Activated naive CD4-positive, alpha-beta T cell treated with anti-CD3 and anti-CD28 coated beads, Interleukin-2, amount 50 U/mL, for 24 hours (primary cell): ENCODE data around the gene UVSSA.
"Not testable (repeated sequence)": the region's sequence is repeated elsewhere in the genome, so short reads cannot be mapped to it uniquely, and the experiment has no call there.

Experiments used
- H3K27ac Mint-ChIP-seq: one replicate; pipeline ENCODE4 v1.8.0; 2021; ENCODE audit warnings: mild to moderate bottlenecking, mixed read lengths
- H3K27me3 Mint-ChIP-seq: one replicate; pipeline ENCODE4 v1.8.0; 2021; ENCODE audit warnings: mixed read lengths
- H3K36me3 Mint-ChIP-seq: one replicate; pipeline ENCODE4 v1.8.0; 2021; ENCODE audit warnings: mixed read lengths
- H3K4me1 Mint-ChIP-seq: one replicate; pipeline ENCODE4 v1.8.0; 2021; ENCODE audit warnings: mixed read lengths
- H3K4me3 Mint-ChIP-seq: one replicate; pipeline ENCODE4 v1.8.0; 2021; ENCODE audit warnings: mild to moderate bottlenecking, mixed read lengths
- H3K9me3 Mint-ChIP-seq: one replicate; pipeline ENCODE4 v1.8.0; 2021; ENCODE audit warnings: mixed read lengths

The UVSSA gene

DNA sequence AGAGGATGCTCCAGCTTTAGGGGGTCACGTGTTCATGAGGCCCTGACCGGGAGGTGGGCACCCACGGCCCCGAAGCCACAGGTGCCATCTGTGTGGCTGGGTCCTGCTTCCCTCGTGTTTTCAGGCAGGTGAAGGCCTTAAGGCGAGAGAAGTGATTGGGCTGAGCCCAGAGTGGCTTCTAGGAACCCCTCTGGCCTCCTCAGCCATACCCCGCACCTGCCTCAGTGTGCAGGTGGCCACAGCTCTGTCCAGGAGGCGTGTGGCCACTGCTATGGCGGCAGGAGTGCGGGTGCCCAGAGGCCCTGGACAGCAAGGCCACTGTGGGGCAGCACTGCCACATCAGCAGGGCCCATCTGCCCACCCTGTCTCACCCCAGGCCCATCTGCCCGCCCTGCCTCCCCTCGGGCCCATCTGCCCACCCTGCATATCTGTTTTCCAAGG is 34.2 kb downstream of the UVSSA start:
- Mint-ChIP-seq H3K36me3 (no peaks in the 10 kb centered on the region), H3K27me3 (no peaks in the 10 kb centered on the region), H3K4me1 (no peaks in the 10 kb centered on the region), H3K27ac (no peak overlapping the region), H3K9me3 (no peaks in the 10 kb centered on the region), H3K4me3 (no peak overlapping the region)

DNA sequence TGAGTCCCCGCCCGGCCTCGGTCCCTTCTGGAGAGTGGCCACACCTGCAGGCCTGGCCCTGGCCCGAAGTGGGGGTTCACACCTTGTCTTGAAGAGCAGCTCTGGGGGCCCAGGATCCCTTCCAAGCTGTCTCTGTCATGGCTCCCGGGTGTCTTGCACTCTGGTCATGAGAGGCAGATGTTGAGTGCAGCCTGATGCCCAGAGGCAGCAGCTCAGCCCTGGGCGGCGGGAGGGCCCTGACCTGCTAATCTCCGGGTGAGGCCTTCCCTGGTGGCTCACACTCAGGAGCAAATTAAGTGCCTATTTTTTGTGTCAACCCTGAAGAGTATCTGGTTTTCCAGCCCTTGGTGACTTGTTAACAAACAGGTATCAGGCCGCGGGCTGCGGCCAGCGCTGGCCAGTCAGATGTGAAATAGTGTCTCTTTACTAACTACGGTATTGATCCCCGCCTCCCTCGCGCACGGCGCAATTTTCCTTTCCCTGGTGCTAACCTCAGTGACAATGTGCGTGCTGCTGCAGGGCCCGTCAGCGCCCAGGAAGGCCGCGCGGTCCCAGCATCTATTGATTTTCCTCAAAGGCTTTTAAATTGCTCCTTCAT is 35.0 kb downstream of the UVSSA start:
- Mint-ChIP-seq H3K36me3 (peaks cover 4% of the 10 kb centered on the region), H3K27ac (no peak overlapping the region), H3K4me1 (no peaks in the 10 kb centered on the region), H3K4me3 (no peak overlapping the region), H3K27me3 (no peaks in the 10 kb centered on the region), H3K9me3 (no peaks in the 10 kb centered on the region)

DNA sequence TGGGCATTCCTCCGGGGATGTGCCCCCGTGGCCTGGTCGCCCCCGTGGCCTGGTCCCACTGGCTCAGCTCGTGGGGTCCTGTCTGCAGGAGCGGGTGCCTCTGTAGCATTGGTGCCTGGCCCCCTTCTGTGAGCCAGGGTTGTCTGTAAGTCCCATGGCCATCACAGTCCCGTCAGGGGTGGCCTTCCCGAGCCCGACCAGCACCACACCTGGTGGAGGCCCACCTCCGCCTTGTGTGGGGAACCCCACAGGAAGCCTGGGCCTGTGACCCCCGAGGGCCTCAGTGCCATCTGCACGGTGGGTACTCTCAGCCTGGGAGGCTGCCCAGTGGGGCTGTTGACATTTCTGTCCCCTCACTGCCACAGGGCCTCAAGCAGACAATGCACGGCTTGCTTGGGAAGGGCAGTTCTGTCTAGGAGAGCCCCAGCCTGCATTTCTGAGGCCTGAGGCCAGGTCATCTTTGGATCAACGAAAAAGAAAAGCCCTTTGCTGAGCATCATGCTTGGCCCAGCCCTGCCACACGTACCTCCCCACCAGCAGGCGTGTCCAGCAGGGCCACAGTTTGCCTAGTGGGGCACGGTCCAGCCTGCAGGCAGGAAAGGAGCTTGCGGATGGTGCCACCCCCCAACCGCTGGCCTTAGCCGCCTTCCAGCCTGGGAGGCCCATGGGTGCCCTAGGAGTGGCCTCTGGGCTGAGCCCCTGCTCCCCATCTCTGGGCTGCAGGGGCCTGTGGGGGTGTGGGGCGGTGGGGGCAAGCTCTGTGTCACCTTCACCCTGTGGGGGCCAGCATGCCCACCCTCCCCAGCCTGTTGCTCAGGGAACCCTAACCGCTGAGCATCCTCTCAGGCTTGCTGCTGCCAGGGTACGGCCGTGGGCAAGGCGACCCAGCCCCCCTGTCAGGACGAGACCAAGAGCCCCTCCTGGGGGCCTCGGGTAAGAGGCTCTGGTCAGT is 36.0 kb downstream of the UVSSA start:
- no peaks in the 10 kb centered on the region for H3K27me3 Mint-ChIP-seq
- H3K4me3 Mint-ChIP-seq: no peak overlapping the region
- no peaks in the 10 kb centered on the region for H3K9me3 Mint-ChIP-seq
- no peak overlapping the region for H3K27ac Mint-ChIP-seq
- no peaks in the 10 kb centered on the region for H3K4me1 Mint-ChIP-seq
- H3K36me3 Mint-ChIP-seq: peaks cover 9% of the 10 kb centered on the region

DNA sequence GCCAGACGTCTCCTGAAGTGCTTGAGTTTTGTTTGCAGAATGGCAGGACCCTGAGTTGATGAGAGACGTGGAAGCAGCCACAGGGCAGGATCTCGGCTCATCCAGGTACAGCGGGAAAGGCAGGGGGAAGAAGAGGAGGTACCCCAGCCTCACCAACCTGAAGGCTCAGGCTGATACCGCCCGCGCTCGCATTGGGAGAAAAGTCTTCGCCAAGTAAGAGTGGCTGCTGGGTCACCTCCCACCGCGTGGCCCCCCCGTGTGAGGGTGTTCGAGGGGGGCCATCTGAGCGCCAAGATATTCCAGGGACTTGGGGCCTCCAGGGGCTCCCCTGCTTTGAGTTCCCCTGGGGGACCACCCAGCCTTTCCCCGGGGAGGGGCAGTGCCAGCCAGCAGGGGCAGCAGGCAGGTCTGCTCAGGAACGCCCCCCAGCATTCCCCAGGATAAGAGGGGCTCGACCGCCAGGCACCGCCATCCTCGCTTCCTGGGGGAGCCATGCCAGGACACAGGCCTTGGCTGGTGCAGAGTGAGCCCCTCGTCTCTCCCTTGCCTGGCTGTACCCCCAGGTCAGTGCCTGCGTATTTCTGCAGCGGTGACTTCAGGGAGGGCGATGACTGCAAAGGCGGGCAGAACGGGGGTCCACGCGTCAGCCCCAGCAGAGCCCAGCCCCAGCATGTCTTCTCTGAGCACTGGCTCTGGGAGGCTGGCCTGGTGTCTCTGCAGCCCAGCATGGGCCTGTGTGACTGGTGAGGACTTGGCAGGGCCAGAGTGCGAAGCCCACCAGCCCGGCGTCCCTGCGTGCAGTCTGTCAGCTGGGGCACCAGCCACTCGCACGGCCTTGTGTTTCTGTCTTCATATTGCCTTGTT is 37.0 kb downstream of the UVSSA start:
- no peaks in the 10 kb centered on the region for H3K27me3 Mint-ChIP-seq
- H3K4me1 Mint-ChIP-seq: no peaks in the 10 kb centered on the region
- no peaks in the 10 kb centered on the region for H3K9me3 Mint-ChIP-seq
- peaks cover 17% of the 10 kb centered on the region for H3K36me3 Mint-ChIP-seq
- no peak overlapping the region for H3K27ac Mint-ChIP-seq
- H3K4me3 Mint-ChIP-seq: no peak overlapping the region

DNA sequence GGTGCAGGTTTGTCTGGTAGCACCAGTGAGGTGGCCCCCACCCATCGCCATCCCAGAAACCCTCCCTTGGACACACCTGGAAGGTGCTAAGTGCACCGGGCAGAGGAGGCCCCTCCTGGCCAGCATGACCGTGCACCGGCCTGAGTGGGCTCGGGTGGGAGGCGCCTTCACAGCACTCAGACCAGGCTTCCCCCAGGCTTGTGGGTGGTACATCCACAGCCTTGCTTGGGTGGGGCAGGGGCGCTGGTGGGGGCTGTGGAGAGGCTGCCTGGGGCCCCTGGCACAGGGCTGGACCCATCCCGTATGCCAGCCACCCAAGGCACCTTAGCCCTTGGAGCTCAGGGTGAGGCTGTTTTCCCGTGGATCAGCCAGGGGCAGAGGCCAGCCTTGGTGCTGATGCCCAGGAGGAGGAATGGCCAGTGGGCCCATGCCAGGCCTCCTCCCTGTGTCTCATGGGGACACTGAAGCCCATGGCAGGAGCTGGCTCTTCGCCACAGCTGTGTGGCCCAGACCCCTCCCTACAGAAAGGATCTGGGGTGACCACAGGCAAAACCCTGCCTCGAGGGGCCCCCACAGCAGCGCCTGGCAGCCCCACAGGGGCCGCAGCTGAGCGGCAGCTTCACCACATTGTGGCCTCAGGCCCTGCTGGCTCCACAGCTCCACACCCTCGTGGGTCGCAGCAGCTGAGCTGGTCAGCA is 37.8 kb downstream of the UVSSA start:
- Mint-ChIP-seq H3K27me3 (no peaks in the 10 kb centered on the region), H3K4me1 (no peaks in the 10 kb centered on the region), H3K4me3 (no peak overlapping the region), H3K9me3 (no peaks in the 10 kb centered on the region), H3K27ac (no peak overlapping the region), H3K36me3 (peaks cover 22% of the 10 kb centered on the region)

DNA sequence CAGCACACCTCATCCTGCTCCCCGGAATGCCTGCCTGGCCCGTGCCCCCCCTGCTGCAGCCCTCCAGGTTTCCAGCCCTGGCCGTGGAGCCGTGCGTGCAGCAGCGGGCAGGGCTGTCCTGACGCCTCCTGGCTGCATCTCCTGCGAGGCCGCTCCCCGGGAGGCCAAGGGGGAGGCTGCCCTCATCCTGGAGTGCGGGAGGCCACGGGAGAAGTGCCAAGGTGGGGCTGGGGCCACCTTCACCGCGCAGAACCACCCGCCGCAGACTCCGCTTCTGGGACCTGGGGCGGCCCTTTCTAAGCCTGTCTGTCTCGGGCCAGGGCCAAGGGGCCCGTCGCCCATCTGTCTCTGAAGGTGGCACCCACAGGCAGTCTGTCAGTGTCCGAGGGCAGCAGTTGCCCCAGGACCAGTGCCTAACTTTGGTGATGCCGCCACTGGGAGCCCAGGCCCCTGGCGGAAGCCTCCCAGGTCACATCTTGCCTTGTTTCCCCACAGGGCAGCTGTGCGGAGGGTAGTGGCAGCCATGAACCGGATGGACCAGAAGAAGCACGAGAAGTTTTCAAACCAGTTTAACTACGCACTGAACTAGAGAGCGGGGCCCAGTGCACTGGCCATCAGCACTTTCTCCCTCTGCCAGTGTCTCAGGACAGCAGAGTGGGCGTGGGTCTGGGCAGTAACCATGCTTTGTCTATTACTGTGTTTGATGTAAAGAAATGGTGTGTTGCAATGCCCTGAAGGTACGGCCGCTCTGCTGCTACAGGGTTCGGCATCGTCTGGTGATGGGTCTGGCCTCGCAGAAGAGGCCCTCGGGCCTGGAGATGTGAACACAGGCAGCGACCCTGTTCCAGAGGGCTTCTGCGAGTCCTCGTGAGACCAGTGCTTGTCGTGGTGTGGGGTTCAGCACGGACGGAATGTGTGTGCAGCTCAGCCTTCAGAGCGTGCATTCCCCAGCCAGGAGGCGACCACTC is 38.6 kb downstream of the UVSSA start:
- Mint-ChIP-seq H3K27ac (no peak overlapping the region), H3K36me3 (peaks cover 26% of the 10 kb centered on the region), H3K4me1 (no peaks in the 10 kb centered on the region), H3K9me3 (no peaks in the 10 kb centered on the region), H3K4me3 (no peak overlapping the region), H3K27me3 (no peaks in the 10 kb centered on the region)

DNA sequence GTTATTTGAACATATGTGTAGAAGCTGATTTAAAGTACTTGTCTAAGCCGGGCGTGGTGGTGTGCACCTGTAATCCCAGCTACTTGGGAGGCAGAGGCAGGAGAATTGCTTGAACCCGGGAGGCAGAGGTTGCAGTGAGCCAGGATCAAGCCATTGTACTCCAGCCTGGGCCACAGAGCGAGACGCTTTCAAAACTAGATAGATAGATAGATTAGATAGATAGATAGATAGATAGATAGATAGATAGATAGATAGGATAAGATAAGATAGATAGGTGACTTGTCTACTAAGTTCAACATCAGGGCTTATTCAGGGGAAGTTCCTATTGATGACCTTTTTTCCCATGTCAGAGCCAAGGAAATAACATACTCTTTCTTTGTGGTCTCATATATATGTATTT is 46.4 kb downstream of the UVSSA start:
- not testable (repeated sequence) for H3K4me1 Mint-ChIP-seq, H3K9me3 Mint-ChIP-seq, H3K27ac Mint-ChIP-seq, H3K4me3 Mint-ChIP-seq, H3K27me3 Mint-ChIP-seq
- peaks cover 16% of the 10 kb centered on the region for H3K36me3 Mint-ChIP-seq

DNA sequence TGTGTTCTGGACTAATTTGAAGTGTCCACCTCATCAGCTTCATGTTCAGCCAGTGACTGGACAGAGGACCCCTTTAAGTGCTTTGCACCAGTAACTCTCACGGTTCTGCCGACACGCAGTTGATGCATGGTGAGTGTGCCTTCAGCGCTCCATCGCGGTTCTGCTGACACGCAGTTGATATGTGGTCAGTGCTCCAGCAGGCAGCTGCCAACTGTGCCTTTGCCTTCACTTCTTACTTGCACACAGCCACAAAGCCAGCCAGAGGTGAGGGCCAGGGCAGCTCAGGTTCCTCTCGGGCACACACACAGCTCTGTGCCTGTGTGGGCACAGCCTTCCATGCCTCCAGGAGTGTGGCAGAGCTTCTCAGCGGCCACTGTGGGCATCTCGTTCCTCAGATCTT is 46.9 kb downstream of the UVSSA start:
- Mint-ChIP-seq H3K4me1 (no peaks in the 10 kb centered on the region), H3K9me3 (no peaks in the 10 kb centered on the region), H3K27me3 (no peaks in the 10 kb centered on the region), H3K36me3 (peaks cover 11% of the 10 kb centered on the region), H3K4me3 (no peak overlapping the region), H3K27ac (no peak overlapping the region)

DNA sequence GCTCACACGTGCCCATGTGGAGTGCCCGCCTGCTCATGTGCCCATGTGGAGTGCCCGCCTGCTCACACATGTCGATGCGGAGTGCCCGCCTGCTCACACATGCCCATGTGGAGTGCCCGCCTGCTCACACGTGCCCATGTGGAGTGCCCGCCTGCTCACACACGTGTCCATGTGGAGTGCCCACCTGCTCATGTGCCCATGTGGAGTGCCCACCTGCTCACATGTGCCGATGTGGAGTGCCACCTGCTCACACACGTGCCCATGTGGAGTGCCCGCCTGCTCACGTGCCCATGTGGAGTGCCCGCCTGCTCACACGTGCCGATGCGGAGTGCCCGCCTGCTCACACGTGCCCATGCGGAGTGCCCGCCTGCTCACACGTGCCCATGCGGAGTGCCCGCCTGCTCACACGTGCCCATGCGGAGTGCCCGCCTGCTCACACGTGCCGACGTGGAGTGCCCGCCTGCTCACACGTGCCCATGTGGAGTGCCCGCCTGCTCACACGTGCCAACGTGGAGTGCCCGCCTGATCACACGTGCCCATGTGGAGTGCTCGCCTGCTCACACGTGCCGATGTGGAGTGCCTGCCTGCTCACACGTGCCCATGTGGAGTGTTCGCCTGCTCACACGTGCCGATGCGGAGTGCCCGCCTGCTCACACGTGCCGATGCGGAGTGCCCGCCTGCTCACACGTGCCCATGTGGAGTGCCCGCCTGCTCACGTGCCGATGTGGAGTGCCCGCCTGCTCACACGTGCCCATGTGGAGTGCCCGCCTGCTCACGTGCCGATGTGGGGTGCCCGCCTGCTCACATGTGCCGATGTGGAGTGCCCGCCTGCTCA is 47.8 kb downstream of the UVSSA start:
- not testable (repeated sequence) for H3K9me3 Mint-ChIP-seq, H3K27me3 Mint-ChIP-seq, H3K27ac Mint-ChIP-seq, H3K4me1 Mint-ChIP-seq, H3K36me3 Mint-ChIP-seq, H3K4me3 Mint-ChIP-seq

DNA sequence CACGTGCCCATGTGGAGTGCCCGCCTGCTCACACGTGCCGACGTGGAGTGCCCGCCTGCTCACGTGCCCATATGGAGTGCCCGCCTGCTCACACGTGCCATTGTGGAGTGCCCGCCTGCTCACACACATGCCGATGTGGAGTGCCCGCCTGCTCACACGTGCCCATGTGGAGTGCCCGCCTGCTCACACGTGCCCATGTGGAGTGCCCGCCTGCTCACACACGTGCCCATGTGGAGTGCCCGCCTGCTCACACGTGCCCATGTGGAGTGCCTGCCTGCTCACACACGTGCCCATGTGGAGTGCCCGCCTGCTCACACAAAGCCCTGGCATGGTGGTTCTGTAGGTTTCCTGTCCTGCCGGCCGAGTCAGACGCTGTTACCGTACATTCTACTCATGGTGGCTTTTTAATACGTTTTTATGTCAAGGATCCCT is 48.4 kb downstream of the UVSSA start:
- H3K27ac Mint-ChIP-seq: peak overlapping the region; percentile 59
- not testable (repeated sequence) for H3K4me1 Mint-ChIP-seq, H3K36me3 Mint-ChIP-seq, H3K9me3 Mint-ChIP-seq, H3K27me3 Mint-ChIP-seq, H3K4me3 Mint-ChIP-seq

DNA sequence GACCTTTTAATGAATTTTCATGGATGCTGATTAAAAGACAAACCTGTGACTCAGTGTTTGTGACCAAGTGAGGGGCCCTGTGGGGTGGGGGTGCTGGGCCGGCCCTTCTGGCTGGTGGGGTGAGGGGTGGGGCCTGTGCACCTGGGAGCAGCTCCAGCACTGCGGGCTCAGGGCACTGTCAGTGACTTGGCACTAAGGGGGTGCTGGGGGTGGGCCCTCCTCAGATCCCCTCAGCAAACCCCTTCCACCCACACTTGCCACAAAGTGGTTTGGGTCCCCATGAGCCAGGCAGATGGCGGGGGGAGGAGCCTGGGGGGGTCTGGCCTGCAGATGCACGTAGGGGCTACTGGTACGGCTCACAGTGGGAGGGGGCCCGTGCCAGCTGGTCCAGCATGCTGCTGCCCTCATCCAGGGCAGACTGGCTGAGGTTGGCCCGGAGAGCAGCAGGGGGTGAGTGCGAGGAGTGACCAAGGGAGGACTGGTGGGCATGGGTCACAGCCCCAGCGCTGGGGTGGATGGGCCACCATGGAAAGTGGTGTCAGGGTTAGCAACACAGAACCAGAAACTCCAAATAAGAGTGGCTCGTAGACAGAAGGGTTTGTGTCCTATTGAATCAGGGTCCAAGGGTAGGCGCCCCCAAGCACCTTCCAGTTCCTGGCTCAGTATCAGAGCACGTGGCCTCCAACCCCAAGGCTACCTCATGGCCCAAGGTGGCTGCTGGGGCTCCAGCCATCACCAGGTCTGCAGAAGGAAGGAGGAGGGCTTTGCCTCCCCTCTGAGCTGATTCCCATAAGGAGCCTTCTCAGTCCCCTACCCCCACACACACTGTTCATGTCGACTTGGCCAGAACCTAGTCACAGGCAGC is 49.2 kb downstream of the UVSSA start:
- peaks cover 2% of the 10 kb centered on the region for H3K36me3 Mint-ChIP-seq
- peak overlapping the region; percentile 46 for H3K27ac Mint-ChIP-seq
- no peaks in the 10 kb centered on the region for H3K27me3 Mint-ChIP-seq
- H3K4me1 Mint-ChIP-seq: no peaks in the 10 kb centered on the region
- no peaks in the 10 kb centered on the region for H3K9me3 Mint-ChIP-seq
- no peak overlapping the region for H3K4me3 Mint-ChIP-seq

DNA sequence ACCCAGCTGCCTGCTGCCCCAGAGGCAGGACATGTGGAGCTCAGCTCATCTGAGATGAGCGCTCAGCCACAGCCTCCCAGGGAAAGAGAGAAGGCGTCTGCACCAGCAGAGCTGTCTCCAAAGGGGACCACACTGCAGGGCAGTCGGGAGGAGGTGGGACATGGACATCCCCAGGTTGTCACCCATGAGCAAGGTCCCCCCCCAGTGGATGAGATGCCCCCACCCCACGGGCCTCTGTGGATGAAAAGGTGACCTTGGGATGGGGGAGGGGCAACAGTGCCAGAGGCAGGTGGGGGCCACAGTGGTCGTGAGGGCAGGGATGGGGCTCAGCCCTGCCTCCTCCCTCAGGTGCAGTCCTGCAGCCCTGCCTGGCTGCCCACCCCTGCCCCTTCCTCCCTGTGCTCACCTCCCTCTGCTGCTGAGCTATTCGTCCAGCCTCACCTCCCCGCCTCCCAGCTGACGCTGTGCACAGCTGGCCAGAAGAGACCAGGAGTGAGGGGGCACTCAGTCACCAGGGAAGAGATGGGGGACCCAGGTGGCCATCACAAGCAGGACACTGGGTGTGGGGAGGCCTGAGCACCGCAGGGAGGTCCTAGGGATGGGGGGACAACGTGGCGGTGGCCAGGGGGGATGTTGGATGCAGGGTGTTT is 49.9 kb downstream of the UVSSA start:
- Mint-ChIP-seq H3K27ac (no peak overlapping the region), H3K36me3 (peaks cover 2% of the 10 kb centered on the region), H3K27me3 (peaks cover 2% of the 10 kb centered on the region), H3K9me3 (no peaks in the 10 kb centered on the region), H3K4me1 (no peaks in the 10 kb centered on the region), H3K4me3 (no peak overlapping the region)
